ENCODE data around the gene BMI1.

Gene BMI1

GRCh38 chr10:22363305-22363704 is 42.4 kb downstream of the BMI1 start:
- no peak for TF ChIP-seq Cebpa-rat (IDR thresholded peaks at IDR 0.05)
- Histone ChIP-seq H3K4me1 (peaks cover 0 to 15% (median 0%) of the 10 kb centered on the region in 10 experiments; a peak in 5 of 20 replicates), H3K27ac (no peak overlapping the region), H3K9me3 (replicated peaks in 1 of 11) (no peaks in the 10 kb centered on the region; a peak in 1 of 22 replicates), H3K4me3 (no peak overlapping the region), H3K9ac (no peak overlapping the region), H3K4me2 (no peak overlapping the region), H3K36me3 (no peaks in the 10 kb centered on the region), H3K27me3 (no peaks in the 10 kb centered on the region), H4K20me1 (no peaks in the 10 kb centered on the region)

- Histone ChIP-seq H3K36me3 (no peaks in the 10 kb centered on the region), H3K4me1 (peaks cover 0 to 24% (median 4%) of the 10 kb centered on the region in 10 experiments; a peak in 14 of 20 replicates), H4K20me1 (no peaks in the 10 kb centered on the region), H3K27me3 (no peaks in the 10 kb centered on the region), H3K9ac (no peak overlapping the region), H3K4me3 (no peak overlapping the region), H3K27ac (no peak overlapping the region), H3K9me3 (replicated peaks in 1 of 11) (no peaks in the 10 kb centered on the region), H3K4me2 (peak overlapping the region in 1 of 11 experiments; percentile 65; a peak in 3 of 22 replicates)
- TF ChIP-seq Cebpa-rat (IDR thresholded peaks at IDR 0.05): no peak
Measured at GRCh38 chr10:22364407-22365140, 43.7 kb downstream of the BMI1 start.

- Histone ChIP-seq H4K20me1 (no peaks in the 10 kb centered on the region), H3K27me3 (no peaks in the 10 kb centered on the region), H3K36me3 (no peaks in the 10 kb centered on the region), H3K4me2 (peak overlapping the region in 3 of 11 experiments; percentile 4 to 65 (median 45); a peak in 5 of 22 replicates), H3K9me3 (replicated peaks in 1 of 11) (no peaks in the 10 kb centered on the region), H3K4me3 (no peak overlapping the region), H3K4me1 (peaks cover 6 to 30% (median 10%) of the 10 kb centered on the region in 10 experiments; a peak in 16 of 20 replicates), H3K27ac (no peak overlapping the region), H3K9ac (no peak overlapping the region)
- TF ChIP-seq Cebpa-rat (IDR thresholded peaks at IDR 0.05): no peak
Measured at GRCh38 chr10:22365233-22365632, 44.3 kb downstream of the BMI1 start.

GRCh38 chr10:22365644-22366434 is 44.9 kb downstream of the BMI1 start:
- no peak overlapping the region for H3K4me3 ChIP-seq
- no peak overlapping the region for H3K27ac ChIP-seq
- no peaks in the 10 kb centered on the region for H3K27me3 ChIP-seq
- no peak for TF ChIP-seq Cebpa-rat (IDR thresholded peaks at IDR 0.05)
- H3K4me1 ChIP-seq: peaks cover 9 to 36% (median 16%) of the 10 kb centered on the region in 10 experiments; a peak in 16 of 20 replicates
- H3K36me3 ChIP-seq: no peaks in the 10 kb centered on the region
- no peak overlapping the region for H3K9ac ChIP-seq
- H4K20me1 ChIP-seq: no peaks in the 10 kb centered on the region
- peak overlapping the region in 3 of 11 experiments; percentile 4 to 65 (median 45); a peak in 5 of 22 replicates for H3K4me2 ChIP-seq
- H3K9me3 ChIP-seq (replicated peaks in 1 of 11): no peaks in the 10 kb centered on the region

DNA sequence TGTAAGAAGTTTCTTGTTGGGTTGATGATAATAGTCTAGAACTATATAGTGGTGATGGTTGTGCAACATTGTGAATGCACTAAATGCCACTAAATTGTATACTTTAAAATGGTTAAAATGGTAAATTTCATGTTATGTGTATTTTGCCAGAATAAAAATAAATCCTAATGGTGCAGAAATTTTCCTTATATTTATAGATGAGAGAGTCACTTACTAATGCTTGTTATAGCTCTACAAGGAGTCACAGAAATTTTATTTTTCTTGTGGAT is 45.5 kb downstream of the BMI1 start:
- Histone ChIP-seq H3K36me3 (no peaks in the 10 kb centered on the region), H3K9me3 (replicated peaks in 1 of 11) (no peaks in the 10 kb centered on the region), H3K27ac (no peak overlapping the region), H3K4me3 (no peak overlapping the region), H3K9ac (no peak overlapping the region), H3K4me1 (peaks cover 9 to 40% (median 17%) of the 10 kb centered on the region in 10 experiments; a peak in 16 of 20 replicates), H3K27me3 (no peaks in the 10 kb centered on the region), H4K20me1 (no peaks in the 10 kb centered on the region), H3K4me2 (no peak overlapping the region)
- no peak for TF ChIP-seq Cebpa-rat (IDR thresholded peaks at IDR 0.05)

DNA sequence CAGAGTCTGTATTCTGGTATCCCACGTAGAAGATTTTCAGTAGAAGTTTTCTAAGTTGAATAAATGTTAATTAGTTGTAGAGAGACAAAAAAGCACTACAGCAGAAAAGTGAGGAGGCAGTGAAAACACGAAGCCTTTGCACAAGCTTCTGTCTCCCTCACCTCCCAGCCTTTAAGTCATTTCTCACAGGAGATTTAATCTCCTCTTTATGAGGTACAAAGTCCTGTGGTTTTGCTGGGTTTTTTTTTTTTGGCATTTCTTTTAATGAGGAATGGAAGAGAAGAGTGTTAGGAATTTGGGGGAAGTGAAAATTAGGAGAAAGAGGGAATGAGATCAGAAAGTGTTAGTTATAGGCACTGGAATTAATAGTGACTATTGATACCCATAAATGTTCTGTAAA is 45.9 kb downstream of the BMI1 start:
- no peaks in the 10 kb centered on the region for H3K36me3 ChIP-seq
- no peak overlapping the region for H3K9ac ChIP-seq
- H4K20me1 ChIP-seq: no peaks in the 10 kb centered on the region
- no peak overlapping the region for H3K4me2 ChIP-seq
- H3K4me3 ChIP-seq: no peak overlapping the region
- no peaks in the 10 kb centered on the region for H3K27me3 ChIP-seq
- H3K4me1 ChIP-seq: peaks cover 9 to 40% (median 17%) of the 10 kb centered on the region in 10 experiments; a peak in 16 of 20 replicates
- H3K9me3 ChIP-seq (replicated peaks in 1 of 11): no peaks in the 10 kb centered on the region
- TF ChIP-seq Cebpa-rat (IDR thresholded peaks at IDR 0.05): no peak
- no peak overlapping the region for H3K27ac ChIP-seq

GRCh38 chr10:22367471-22367870 is 46.6 kb downstream of the BMI1 start:
- no peaks in the 10 kb centered on the region for H4K20me1 ChIP-seq
- H3K27ac ChIP-seq: no peak overlapping the region
- H3K9me3 ChIP-seq (replicated peaks in 1 of 11): no peaks in the 10 kb centered on the region
- H3K36me3 ChIP-seq: no peaks in the 10 kb centered on the region
- no peak overlapping the region for H3K4me2 ChIP-seq
- peaks cover 9 to 40% (median 17%) of the 10 kb centered on the region in 10 experiments; a peak in 16 of 20 replicates for H3K4me1 ChIP-seq
- H3K27me3 ChIP-seq: no peaks in the 10 kb centered on the region
- H3K9ac ChIP-seq: no peak overlapping the region
- H3K4me3 ChIP-seq: no peak overlapping the region
- no peak for TF ChIP-seq Cebpa-rat (IDR thresholded peaks at IDR 0.05)

- no peak overlapping the region for H3K9ac ChIP-seq
- peaks cover 9 to 40% (median 17%) of the 10 kb centered on the region in 10 experiments; a peak in 16 of 20 replicates for H3K4me1 ChIP-seq
- no peak overlapping the region for H3K27ac ChIP-seq
- TF ChIP-seq Cebpa-rat (IDR thresholded peaks at IDR 0.05): no peak
- H3K4me2 ChIP-seq: no peak overlapping the region
- H3K4me3 ChIP-seq: no peak overlapping the region
- no peaks in the 10 kb centered on the region for H4K20me1 ChIP-seq
- H3K9me3 ChIP-seq (replicated peaks in 1 of 11): no peaks in the 10 kb centered on the region
- no peaks in the 10 kb centered on the region for H3K36me3 ChIP-seq
- no peaks in the 10 kb centered on the region for H3K27me3 ChIP-seq
Measured at GRCh38 chr10:22368402-22368801, 47.5 kb downstream of the BMI1 start.

GRCh38 chr10:22368981-22369380 is 48.1 kb downstream of the BMI1 start:
- Histone ChIP-seq H3K4me3 (no peak overlapping the region), H3K36me3 (no peaks in the 10 kb centered on the region), H3K9ac (no peak overlapping the region), H3K27me3 (no peaks in the 10 kb centered on the region), H3K9me3 (replicated peaks in 1 of 11) (no peaks in the 10 kb centered on the region), H3K27ac (no peak overlapping the region), H3K4me2 (peak overlapping the region in 3 of 11 experiments; percentile 19 to 62 (median 27); a peak in 4 of 22 replicates), H3K4me1 (peaks cover 9 to 40% (median 17%) of the 10 kb centered on the region in 10 experiments; a peak in 16 of 20 replicates), H4K20me1 (no peaks in the 10 kb centered on the region)
- no peak for TF ChIP-seq Cebpa-rat (IDR thresholded peaks at IDR 0.05)
